Lung microvascular endothelial cell (primary cell): ENCODE data around the gene DNAJB13. TPM values are rescaled to one million over a fixed set of nuclear protein-coding genes. Genes with fewer than 3 reads are reported as not detected.

Experiments
- DNase-seq, 2 donors: peaks; one replicate each; pipeline versions ENCODE4 v3.0.0 to v3.0.0-alpha.2; 2010; ENCODE audit warnings: low read depth in 2 of 2
- total RNA-seq: library from RNA; depleted of rRNA; stranded (reverse); fragments of >200 nt; gene quantifications from 2 replicates; pipeline ENCODE4 v1.2.1, GENCODE V29; 2014

Gene DNAJB13
- total RNA-seq, 1 donor from 2014 or later: not detected

- no peak for DNase-seq
These were observed 971 bp downstream of the DNAJB13 start for GRCh38 chr11:73951797-73952196.

GRCh38 chr11:73956876-73957653 is 6.2 kb downstream of the DNAJB13 start:
- DNase-seq: no peak

DNA sequence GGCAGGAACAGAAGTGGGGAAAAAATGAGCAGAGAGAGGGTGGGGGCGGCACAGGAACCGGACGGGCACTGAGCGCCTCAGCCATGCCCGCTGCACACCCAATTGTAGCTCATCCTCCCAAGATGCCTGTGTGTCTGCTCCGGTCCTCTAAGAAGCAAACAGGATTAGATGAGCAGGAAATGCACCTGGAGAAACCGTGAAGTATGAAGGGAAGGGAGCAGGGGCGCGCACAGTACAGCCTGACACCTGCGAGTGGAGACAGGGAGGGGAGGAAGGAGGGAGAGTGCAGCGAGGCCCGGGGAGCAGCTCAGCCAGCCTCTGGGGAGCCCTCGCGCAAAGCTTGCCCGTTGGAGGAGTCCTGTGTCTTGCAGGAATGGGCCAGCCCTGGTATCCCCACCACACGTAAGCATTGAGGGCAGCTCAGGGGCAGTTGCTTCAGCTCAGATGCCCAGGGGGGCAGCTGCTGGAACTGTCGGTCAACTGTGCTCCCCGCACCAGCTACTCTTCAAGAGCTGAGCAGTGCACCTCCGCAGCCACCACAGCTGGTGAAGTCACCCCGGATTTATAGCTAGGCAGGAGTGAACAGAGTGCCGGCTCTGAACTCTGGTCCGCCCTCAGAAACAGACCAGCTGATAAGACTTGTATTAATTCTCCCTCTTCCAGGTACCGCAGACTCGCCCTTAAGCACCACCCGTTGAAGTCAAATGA is 7.0 kb downstream of the DNAJB13 start:
- DNase-seq: no peak

- DNase-seq: no peak
These were observed 7.8 kb downstream of the DNAJB13 start for GRCh38 chr11:73958521-73959141.

- no peak for DNase-seq
These were observed 10.5 kb downstream of the DNAJB13 start for GRCh38 chr11:73961321-73961720.

- no peak for DNase-seq
These were observed 11.4 kb downstream of the DNAJB13 start for GRCh38 chr11:73962101-73962705.

GRCh38 chr11:73963861-73964260 is 13.0 kb downstream of the DNAJB13 start:
- no peak for DNase-seq

DNA sequence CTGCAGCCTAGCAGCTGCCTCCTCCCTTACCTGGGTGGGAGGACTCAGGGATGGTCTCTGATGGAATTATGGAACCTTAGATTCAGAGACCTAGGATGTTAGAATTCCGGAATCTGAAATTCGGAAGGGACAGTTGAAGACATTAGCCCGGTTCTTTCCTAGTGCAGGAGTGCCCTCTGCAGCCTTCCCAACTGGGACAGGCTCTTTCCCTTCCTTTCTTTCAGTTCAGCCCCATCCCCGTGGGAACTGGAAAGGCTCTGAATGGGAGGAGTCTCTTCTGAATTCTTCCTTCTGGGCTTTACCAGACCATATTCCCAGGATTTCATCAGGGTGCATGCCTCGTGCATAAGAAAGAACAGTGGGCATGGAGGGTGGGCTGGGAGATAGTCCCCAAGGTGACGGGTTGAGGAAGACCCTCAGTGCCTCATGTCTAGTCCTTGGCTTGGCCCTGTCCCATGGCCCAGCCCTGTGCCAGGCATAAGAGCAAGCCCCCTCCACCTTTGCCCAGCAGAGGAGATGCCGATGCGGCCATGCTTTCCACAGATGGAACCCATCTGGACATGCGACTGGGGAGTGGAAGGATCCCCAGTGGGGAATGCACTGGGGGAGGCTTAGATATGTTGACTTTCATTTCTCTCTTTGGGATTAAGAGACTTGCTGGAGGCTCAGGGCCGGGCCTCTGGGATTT is 14.4 kb downstream of the DNAJB13 start:
- DNase-seq: no peak

GRCh38 chr11:73965764-73966121 is 14.9 kb downstream of the DNAJB13 start:
- DNase-seq: no peak

DNA sequence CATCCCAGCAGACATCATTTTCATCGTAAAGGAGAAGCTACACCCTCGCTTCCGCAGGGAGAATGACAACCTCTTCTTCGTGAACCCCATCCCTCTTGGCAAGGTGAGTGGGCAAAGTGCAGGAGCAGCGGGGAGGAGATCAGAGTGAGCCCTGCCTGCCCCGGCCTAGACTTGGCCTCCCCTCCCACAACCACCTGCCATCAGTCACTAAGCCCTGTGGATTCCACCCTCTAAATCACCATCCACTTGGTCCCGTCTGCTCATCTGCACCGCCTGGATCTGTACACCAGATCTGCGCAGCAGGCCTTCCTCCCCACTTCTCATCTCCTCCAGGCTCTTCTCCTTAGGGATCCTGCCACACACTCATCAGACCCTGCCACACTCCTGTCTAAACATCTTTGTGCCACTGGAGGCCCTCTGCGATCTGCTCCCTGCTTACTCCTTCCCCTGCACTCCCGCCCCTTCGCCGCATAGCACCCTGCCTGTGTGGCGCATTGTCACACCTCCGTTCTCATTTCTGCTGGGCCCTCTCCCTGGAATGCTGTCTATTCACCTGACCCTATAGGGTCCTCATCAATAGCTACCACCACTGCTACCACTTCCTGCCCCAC is 17.6 kb downstream of the DNAJB13 start:
- DNase-seq: no peak

GRCh38 chr11:73969091-73969490 is 18.3 kb downstream of the DNAJB13 start:
- DNase-seq: no peak

GRCh38 chr11:73969991-73970800 is 19.4 kb downstream of the DNAJB13 start:
- DNase-seq: no peak

DNA sequence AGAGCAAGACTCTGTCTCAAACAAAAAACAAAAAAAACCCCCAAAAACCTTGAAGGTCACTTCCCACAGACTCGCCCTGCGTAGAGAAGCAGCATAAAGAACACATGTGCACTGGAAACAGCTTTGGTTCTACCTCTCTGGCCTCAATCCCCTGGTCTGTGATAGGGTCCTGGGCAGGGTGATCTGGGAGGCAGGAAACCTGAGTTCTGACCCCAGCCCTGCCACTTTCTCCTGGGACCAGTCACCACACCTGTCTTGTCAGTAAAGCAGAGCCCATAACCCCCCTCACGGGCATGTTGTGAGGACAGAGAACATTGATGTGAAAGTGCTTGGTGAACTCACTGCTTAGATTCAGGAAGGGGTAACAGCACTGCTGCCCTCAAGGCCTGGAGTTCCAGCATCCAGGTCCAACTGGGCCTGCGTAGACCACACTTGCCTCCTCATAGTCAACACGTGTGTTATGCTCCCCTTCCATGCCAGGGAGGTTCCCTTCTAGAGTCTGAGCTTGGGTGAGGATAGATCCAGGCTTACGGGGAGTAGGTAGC is 20.4 kb downstream of the DNAJB13 start:
- DNase-seq: no peak

GRCh38 chr11:73972187-73972586 is 21.4 kb downstream of the DNAJB13 start:
- no peak for DNase-seq

DNA sequence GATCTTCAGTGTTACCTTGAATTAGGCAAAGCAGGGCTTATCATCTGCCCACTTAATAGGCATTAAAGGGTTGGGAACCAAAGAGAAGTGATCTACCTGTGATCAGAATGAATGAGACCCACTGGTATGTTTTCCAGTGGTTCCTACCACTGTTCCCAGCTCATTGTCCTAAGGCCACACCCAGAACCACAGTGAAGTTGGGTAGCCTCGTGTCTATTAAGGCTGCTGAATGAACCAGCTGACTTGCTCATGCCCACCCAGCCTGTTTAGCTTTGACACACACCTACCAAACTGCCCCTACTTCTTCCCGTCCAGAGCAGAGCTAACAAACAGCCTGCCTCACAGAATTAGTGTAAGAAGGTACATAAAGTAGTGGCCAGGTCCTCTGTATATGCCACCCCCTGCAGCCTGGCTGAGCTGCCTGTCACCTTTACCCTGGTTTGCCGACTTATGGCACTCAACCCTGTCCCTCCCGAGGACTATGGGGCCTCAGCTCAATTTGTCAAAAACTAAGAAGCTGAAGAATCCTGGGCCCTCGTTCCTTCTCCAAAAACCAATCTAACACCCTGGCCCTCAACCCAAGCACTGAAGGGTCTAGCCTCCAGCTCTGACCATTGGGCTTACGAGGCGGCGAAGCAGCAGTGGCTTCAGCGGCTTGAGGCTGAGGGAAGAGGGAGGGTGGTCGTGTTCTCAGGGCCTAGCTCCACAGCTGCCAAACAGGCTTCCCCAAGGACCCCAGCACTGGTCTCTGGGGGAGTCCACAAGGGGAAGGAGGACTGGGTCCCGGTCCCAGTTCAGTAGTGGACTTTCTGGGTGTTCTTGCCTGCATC is 22.0 kb downstream of the DNAJB13 start:
- no peak for DNase-seq

DNA sequence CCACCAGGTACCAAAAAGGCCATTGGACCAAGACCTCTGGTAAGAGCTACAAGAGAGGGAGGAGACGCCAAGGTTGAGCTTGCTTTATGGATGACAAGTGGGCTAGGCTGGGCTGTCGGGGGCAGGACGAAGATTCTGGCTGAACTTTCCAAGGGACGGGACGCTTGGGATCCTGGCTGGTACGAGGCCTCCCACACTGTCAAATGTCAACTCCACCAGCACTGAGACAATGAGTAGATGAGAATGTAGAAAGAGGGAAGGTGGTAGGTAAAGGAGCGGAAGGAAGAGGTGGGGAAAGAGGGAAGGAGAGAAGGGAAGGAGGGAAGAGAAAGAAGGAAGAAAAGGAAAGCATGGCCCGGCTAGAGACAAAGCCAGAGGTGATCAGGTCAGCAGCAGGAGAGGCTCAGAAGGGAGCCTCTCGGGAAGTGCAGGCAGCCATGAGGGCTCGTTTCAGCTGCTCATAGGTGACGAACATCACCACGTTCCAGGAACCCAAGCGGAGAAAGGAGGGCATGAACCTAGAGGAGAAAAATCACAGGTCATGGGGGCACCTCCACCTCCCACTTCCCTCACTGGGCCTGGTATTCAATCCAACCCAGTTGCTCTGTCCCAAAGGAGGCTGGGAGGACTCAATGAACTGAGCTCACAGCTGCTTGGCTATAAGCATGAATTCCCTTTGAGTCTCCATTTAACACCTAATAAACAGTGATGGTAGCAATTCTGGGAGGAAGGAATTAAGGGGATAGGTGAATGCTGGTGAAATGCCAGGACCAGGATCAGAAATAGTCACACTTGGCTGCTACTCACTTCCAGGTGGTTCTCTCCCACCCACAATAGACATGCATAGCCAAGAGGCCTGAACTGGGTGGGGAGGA is 24.0 kb downstream of the DNAJB13 start:
- DNase-seq: no peak

DNA sequence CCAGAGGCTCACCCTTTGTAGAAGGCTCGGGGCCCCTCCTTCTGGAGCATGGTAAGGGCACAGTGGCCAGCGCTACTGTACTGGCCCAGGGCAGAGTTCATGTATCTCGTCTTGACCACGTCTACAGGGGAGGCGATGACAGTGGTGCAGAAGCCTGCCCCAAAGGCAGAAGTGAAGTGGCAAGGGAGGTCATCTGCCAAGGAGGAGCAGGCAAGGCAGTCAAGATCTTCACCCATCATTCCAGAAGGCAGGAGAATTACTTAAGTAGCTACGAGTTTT is 24.6 kb downstream of the DNAJB13 start:
- DNase-seq: no peak

GRCh38 chr11:73976451-73977151 is 25.8 kb downstream of the DNAJB13 start:
- DNase-seq: no peak
